Activated T-helper 1 cell treated with Interleukin-2 at 50 U/mL for 16 hours (primary cell): ENCODE results near the gene TMEM213.
A peak's percentile ranks its signal among the peaks of the same experiment; 100 is the strongest.

Source experiments
- DNase-seq: peaks from one replicate; pipeline ENCODE4 v3.0.0-alpha.2; 2020; ENCODE audit warnings: low read depth

The TMEM213 gene

GRCh38 chr7:138875794-138876193 is 78.0 kb downstream of the TMEM213 start:
- peak; percentile 31 for DNase-seq

GRCh38 chr7:138876326-138876725 is 78.5 kb downstream of the TMEM213 start:
- no peak for DNase-seq

GRCh38 chr7:138878051-138878450 is 80.3 kb downstream of the TMEM213 start:
- DNase-seq = no peak

- no peak for DNase-seq
Observed at GRCh38 chr7:138878856-138879255, 81.1 kb downstream of the TMEM213 start.

- no peak for DNase-seq
Observed at GRCh38 chr7:138879356-138879755, 81.6 kb downstream of the TMEM213 start.

GRCh38 chr7:138880881-138881578 is 83.2 kb downstream of the TMEM213 start:
- DNase-seq = no peak

GRCh38 chr7:138881579-138882188 is 83.9 kb downstream of the TMEM213 start:
- no peak for DNase-seq

GRCh38 chr7:138882249-138882648 is 84.5 kb downstream of the TMEM213 start:
- no peak for DNase-seq

- no peak for DNase-seq
Observed at GRCh38 chr7:138885383-138886147, 87.8 kb downstream of the TMEM213 start.

- DNase-seq = no peak
Observed at GRCh38 chr7:138886501-138886917, 88.7 kb downstream of the TMEM213 start.

GRCh38 chr7:138887085-138887710 is 89.4 kb downstream of the TMEM213 start:
- no peak for DNase-seq
